ENCODE data around the gene ADCY5. TPM values are rescaled to one million over a fixed set of nuclear protein-coding genes. Genes with fewer than 3 reads are reported as not detected.

The ADCY5 gene
- total RNA-seq, 2 experiments from 2014 or later, result 0.10 TPM; not detected in 1

DNA sequence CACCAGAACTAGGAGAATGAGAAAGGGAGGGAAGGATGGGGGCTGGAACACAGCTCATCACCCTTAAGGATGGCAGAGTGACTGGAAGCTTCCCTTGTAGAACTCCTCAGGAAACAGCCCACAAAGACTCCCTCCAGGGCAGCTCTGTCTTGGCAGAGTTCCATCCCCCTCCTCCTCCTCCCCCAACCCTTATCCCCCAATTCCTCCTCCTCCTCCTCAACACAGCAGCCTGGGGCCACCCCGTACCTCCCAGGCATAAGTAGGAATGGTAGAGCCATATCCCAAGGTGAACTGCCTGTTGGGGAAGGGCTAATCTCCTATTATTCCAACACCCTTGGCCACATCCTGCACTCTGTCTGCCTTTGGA is 38.8 kb downstream of the ADCY5 start:
- Mint-ChIP-seq H3K4me1 (ENCODE audit: low read depth) (no peaks in the 10 kb centered on the region), H3K27ac (no peak overlapping the region), H3K4me3 (no peak overlapping the region), H3K27me3 (ENCODE audit: low read depth) (no peaks in the 10 kb centered on the region), H3K9me3 (no peaks in the 10 kb centered on the region), H3K36me3 (ENCODE audit: low read depth) (no peaks in the 10 kb centered on the region)
- CTCF ChIA-PET, result interaction anchor here (1.6 kb wide), 1 partner anchor 12 kb away, joined by 3 read pairs; no protein-coding TSS in a partner anchor
- DNase-seq, result no peak
- intact Hi-C loops (cut with micrococcal nuclease), result no loop called here

DNA sequence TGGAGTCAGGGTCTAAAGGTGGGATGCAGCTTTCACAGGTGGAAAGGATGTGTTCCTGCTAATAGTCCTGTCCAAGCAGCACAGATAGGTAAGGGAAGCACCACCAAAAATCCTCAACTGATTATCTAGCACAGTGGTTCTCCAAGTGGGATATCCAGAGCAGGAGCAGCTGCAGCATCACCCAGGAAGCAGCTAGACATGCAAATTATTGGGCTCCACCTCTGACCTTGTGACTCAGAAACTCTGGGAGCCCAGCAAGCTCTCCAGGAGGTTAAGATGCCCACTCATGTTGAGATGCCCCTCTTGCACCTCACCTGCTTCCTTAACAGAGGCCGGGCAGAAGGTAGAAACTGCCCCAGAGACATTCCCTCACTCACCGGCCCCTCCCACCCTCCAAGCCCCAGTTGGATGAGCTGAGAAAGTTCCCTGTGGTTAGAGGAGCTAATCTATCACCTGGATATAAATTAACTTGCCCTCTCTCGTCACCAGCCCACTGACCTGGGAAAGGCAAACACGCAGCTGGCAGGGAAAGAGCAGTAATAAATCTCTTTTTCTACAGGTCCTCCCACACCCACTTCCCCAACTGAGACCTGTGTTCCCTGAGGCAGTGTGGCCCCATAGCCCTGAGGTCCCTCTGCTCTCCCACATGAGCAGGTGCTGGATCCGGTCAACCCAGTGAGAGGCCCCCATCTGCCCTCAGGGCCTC is 39.3 kb downstream of the ADCY5 start:
- H3K27ac Mint-ChIP-seq, result no peak overlapping the region
- H3K4me1 Mint-ChIP-seq (ENCODE audit: low read depth), result no peaks in the 10 kb centered on the region
- H3K27me3 Mint-ChIP-seq (ENCODE audit: low read depth), result no peaks in the 10 kb centered on the region
- no peaks in the 10 kb centered on the region for H3K36me3 Mint-ChIP-seq (ENCODE audit: low read depth)
- intact Hi-C loops (cut with micrococcal nuclease), result no loop called here
- DNase-seq, result no peak
- no peaks in the 10 kb centered on the region for H3K9me3 Mint-ChIP-seq
- CTCF ChIA-PET, result no interaction called here
- no peak overlapping the region for H3K4me3 Mint-ChIP-seq

DNA sequence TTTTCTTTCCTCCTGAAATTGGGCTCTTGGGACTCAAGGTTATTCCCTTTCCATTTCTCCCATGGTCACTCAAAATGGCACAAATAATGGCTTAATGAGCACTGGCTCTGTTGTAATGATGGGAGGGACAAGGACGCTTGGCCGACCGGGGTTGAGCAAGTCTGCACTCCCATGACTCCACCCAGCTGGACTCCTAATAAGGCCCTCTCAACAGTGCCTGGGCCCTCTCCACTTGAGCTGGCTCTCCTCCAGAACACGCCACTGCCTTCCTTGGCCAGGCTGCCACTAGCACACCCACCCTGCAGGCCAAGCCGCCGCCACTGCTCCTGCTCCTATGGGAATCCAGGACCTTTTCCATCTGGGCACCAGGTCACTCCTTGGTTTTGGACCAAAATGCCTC is 42.3 kb downstream of the ADCY5 start:
- DNase-seq, result no peak
- intact Hi-C loops (cut with micrococcal nuclease), result no loop called here
- no peaks in the 10 kb centered on the region for H3K9me3 Mint-ChIP-seq
- H3K4me1 Mint-ChIP-seq (ENCODE audit: low read depth), result no peaks in the 10 kb centered on the region
- CTCF ChIA-PET, result no interaction called here
- H3K27ac Mint-ChIP-seq, result no peak overlapping the region
- no peaks in the 10 kb centered on the region for H3K36me3 Mint-ChIP-seq (ENCODE audit: low read depth)
- H3K4me3 Mint-ChIP-seq, result no peak overlapping the region
- no peaks in the 10 kb centered on the region for H3K27me3 Mint-ChIP-seq (ENCODE audit: low read depth)

DNA sequence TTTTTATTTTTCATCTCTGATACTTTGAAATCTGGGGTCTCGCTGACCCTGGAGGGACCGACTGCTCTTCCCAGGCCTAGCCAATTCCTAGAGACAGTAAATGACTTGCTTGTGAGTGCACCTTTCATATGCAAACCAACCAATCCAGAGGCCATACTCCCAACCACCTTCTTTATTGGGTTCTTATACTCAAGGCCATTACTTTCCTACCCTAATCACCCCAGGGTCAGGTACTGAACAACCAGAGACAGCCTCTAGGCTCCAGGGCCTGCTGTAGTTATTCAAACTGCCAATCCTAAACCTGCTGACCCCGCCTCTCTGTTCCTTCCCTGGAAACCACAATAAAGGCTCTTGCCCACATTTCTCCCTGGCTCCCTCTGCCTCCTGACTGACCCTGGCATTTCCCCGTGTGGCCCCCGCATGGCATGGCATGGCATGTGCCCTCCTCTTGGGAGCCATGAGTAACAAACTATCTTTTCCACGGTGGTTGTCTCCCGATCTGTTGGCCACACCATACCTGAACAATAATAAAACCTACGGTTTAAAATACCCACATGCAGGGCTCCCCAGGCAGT is 42.9 kb downstream of the ADCY5 start:
- no peak overlapping the region for H3K27ac Mint-ChIP-seq
- H3K4me1 Mint-ChIP-seq (ENCODE audit: low read depth), result no peaks in the 10 kb centered on the region
- H3K9me3 Mint-ChIP-seq, result no peaks in the 10 kb centered on the region

DNA sequence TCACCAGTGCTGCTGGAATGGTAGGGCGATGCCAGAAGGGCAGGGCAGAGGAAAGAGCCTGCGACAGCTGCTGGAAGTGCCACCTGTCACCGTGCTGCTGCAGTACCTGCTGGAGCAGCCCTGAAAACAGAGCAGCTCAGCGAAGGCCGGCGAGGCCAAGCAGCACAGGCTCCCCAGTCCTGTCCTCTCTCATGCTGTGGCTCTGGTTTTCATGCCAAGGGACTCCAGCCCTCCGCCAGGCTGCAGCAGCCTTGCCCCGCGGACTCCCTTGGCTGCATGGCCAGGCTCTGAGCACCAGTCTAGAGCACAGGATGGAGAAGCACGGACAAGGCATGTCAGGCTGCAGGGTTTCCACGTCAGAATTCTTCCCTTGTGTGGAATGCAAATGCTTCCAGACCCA is 43.9 kb downstream of the ADCY5 start:
- no peak overlapping the region for H3K4me3 Mint-ChIP-seq
- H3K36me3 Mint-ChIP-seq (ENCODE audit: low read depth), result no peaks in the 10 kb centered on the region
- no peaks in the 10 kb centered on the region for H3K4me1 Mint-ChIP-seq (ENCODE audit: low read depth)
- H3K27ac Mint-ChIP-seq, result no peak overlapping the region
- H3K27me3 Mint-ChIP-seq (ENCODE audit: low read depth), result no peaks in the 10 kb centered on the region
- no peak for DNase-seq
- CTCF ChIA-PET, result no interaction called here
- no peaks in the 10 kb centered on the region for H3K9me3 Mint-ChIP-seq
- intact Hi-C loops (cut with micrococcal nuclease), result no loop called here

More for the DNA sequence above, 42.9 kb downstream of the ADCY5 start:
- CTCF ChIA-PET, result no interaction called here
- intact Hi-C loops (cut with micrococcal nuclease), result no loop called here
- no peak for DNase-seq
- H3K4me3 Mint-ChIP-seq, result no peak overlapping the region
- H3K27me3 Mint-ChIP-seq (ENCODE audit: low read depth), result no peaks in the 10 kb centered on the region
- H3K36me3 Mint-ChIP-seq (ENCODE audit: low read depth), result no peaks in the 10 kb centered on the region

DNA sequence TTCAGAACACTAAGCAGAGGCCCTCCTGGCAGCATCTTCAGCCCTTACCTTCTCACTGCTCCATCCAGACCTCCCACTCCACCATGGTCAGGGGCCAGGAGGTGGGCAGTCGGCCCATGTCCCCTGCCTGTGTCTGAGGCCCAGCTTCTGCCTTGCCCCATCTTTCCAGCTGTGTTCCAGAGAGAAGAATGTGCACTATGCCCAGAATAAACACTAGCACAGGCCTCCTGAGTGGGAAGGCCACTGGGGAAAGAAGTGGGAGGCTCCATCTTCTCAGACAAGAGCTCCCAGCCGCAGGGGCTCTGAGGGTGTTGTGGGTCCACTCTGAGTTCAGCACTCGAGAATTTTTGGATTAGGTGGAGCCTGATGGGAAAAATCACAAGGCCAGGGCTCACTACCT is 44.5 kb downstream of the ADCY5 start:
- Mint-ChIP-seq H3K4me3 (no peak overlapping the region), H3K4me1 (ENCODE audit: low read depth) (no peaks in the 10 kb centered on the region), H3K27ac (no peak overlapping the region), H3K9me3 (no peaks in the 10 kb centered on the region), H3K27me3 (ENCODE audit: low read depth) (no peaks in the 10 kb centered on the region), H3K36me3 (ENCODE audit: low read depth) (no peaks in the 10 kb centered on the region)
- no peak for DNase-seq
- CTCF ChIA-PET, result no interaction called here
- intact Hi-C loops (cut with micrococcal nuclease), result no loop called here

DNA sequence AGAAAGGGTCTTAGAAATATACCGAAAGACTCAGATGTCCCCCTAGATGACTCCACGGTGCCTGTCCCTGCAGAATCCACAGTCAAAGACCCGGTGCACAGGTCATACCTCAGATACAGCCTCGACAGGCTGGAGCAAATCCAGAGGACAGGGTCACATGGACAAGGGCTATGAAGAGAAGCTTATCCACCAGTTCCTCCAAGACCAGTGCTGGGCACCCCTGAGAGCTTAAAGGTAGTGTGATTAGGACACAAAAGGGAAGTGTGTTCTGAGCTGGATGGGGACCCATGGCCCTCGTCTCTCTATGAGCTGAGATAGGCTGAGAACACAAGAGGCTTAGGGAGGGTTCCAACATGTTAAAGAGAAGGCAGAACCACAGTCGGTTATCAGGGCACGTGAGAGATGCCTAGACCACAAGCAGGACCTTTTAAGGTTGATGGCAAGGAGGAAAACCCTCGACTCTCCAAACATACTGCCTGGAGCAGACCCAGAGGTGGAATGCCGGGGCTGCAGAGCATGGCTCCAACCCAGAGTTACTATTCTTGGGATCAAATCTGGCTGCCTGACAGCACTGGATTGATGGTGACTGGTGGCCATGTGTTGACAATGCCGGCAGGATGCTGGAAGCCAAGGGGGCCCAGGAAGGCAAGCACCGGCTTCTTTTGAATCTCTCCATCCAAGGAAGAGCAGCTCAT is 46.9 kb downstream of the ADCY5 start:
- intact Hi-C loops (cut with micrococcal nuclease), result no loop called here
- no peak for DNase-seq
- Mint-ChIP-seq H3K27ac (no peak overlapping the region), H3K9me3 (no peaks in the 10 kb centered on the region), H3K27me3 (ENCODE audit: low read depth) (peaks cover 4% of the 10 kb centered on the region), H3K4me3 (no peak overlapping the region), H3K36me3 (ENCODE audit: low read depth) (no peaks in the 10 kb centered on the region), H3K4me1 (ENCODE audit: low read depth) (no peaks in the 10 kb centered on the region)
- CTCF ChIA-PET, result interaction anchor here (2.1 kb wide), 1 partner anchor 157 kb away, joined by 6 read pairs; no protein-coding TSS in a partner anchor

DNA sequence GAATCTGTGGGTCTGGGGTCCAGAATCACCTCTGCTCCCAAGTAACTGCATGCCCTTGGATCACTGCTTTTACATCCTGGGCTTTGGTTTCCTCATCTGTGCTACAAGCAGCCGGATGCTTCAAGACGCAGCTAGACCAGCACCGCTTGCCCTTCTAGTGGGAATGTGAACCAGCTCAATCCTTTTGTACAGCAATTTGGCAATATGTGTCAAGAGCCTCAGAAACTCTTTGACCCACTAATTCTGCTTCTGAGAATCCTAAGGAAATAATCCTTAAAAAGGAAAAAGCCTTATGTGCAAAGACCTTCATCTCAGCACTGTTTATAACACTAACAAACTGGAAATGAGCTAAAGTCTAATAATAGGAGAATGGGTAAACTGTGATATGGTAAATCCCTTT is 48.7 kb downstream of the ADCY5 start:
- Mint-ChIP-seq H3K4me1 (ENCODE audit: low read depth) (no peaks in the 10 kb centered on the region), H3K9me3 (no peaks in the 10 kb centered on the region), H3K27me3 (ENCODE audit: low read depth) (peaks cover 6% of the 10 kb centered on the region), H3K4me3 (no peak overlapping the region), H3K36me3 (ENCODE audit: low read depth) (no peaks in the 10 kb centered on the region), H3K27ac (no peak overlapping the region)
- DNase-seq, result no peak
- CTCF ChIA-PET, result no interaction called here
- intact Hi-C loops (cut with micrococcal nuclease), result no loop called here

DNA sequence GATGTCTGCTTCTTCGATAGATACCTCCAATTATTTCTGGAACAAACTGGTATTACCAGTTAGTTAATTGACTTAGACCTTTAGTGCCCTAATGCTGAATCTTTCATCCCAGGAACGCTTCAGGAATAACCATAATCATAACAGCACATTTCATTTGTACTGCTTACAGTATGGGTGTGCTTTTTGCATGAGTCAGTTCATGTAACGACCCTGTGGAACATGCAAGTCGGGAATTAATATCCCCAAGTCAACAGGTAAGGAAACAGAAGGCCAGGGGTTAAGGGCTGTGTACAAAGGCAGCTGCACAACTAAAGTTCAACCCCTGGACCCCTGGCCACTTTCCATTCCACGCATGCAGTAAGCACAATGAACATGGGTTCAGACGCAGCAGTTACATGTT is 49.2 kb downstream of the ADCY5 start:
- no peak overlapping the region for H3K27ac Mint-ChIP-seq
- no peaks in the 10 kb centered on the region for H3K9me3 Mint-ChIP-seq
- H3K4me1 Mint-ChIP-seq (ENCODE audit: low read depth), result no peaks in the 10 kb centered on the region
- peaks cover 9% of the 10 kb centered on the region for H3K27me3 Mint-ChIP-seq (ENCODE audit: low read depth)
- H3K36me3 Mint-ChIP-seq (ENCODE audit: low read depth), result no peaks in the 10 kb centered on the region
- intact Hi-C loops (cut with micrococcal nuclease), result no loop called here
- DNase-seq, result no peak
- CTCF ChIA-PET, result no interaction called here
- H3K4me3 Mint-ChIP-seq, result no peak overlapping the region

DNA sequence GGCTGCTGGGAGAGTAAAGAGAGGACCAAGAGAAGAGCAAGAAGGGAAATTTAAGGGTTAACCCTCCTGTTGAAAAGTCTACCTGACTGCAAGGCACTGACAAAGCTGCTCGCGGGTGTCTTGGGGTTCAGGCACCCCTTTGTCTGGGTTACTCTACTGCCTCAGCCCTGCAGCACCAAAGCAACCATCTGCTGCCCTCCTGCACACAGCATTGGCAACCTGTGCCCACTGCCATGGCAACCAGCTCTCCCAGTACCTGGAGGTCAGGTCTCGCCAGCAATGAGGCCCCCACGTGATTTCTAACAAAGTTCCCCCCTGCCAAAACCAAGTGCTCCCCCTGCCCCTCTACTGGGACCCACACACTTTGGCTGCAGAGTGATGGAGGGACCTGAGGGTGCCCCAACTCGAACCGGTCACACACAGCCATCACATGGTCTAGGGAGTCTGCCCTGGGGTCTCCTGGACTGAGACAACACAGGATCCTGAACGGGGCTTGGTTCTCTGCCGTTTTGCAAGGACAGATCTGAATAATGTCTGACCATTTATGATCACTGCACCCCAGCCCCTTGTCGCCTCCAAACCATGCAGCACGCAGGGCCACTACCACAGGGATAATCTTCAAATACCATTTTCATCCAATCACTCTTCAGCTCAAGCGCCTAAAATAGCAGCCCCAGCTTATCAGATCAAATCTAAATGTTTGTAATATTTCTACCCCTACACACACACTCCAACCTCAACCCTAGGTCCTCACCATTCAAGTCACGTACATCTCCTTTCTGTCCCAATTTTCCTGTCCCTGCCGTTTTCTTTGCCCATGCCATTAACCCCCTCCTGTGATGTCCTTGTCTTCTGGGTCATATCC is 50.7 kb downstream of the ADCY5 start:
- no peak overlapping the region for H3K27ac Mint-ChIP-seq
- no peaks in the 10 kb centered on the region for H3K4me1 Mint-ChIP-seq (ENCODE audit: low read depth)
- no peak overlapping the region for H3K4me3 Mint-ChIP-seq
- H3K36me3 Mint-ChIP-seq (ENCODE audit: low read depth), result no peaks in the 10 kb centered on the region
- CTCF ChIA-PET, result interaction anchor here (1.5 to 1.6 kb wide), 2 partner anchors 92 to 160 kb away, joined by 3 to 5 read pairs; no protein-coding TSS in a partner anchor
- DNase-seq, result no peak
- H3K9me3 Mint-ChIP-seq, result no peaks in the 10 kb centered on the region
- H3K27me3 Mint-ChIP-seq (ENCODE audit: low read depth), result peaks cover 15% of the 10 kb centered on the region
- intact Hi-C loops (cut with micrococcal nuclease), result no loop called here

DNA sequence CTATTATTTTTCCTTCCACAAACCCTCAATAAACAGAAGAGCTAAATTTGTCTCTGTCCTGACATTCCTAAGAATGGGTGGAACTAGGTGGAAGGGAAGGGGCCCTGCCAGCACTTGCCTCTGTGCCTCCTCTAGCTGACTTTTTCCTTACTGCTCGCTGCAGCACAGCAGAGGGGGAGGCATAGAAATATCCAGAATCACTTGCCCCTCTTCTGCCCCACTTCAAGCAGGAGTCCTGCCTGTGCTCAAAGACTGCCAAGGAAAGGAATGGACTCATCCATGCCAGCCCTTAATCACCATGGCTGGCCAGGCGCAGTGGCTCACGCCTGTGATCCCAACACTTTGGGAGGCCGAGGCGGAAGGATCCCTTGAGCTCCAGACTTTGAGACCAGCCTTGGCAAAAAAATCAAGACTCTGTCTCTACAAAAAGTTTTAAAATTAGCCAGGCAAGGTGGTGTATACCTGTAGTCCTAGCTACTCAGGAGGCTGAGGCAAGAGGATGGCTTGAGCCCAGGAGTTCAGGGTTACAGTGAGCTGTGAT is 51.8 kb downstream of the ADCY5 start:
- Mint-ChIP-seq H3K36me3 (ENCODE audit: low read depth) (no peaks in the 10 kb centered on the region), H3K27me3 (ENCODE audit: low read depth) (peaks cover 15% of the 10 kb centered on the region), H3K9me3 (no peaks in the 10 kb centered on the region), H3K4me3 (no peak overlapping the region), H3K4me1 (ENCODE audit: low read depth) (no peaks in the 10 kb centered on the region), H3K27ac (no peak overlapping the region)
- no peak for DNase-seq
- intact Hi-C loops (cut with micrococcal nuclease), result no loop called here
- CTCF ChIA-PET, result interaction anchor here (1.6 kb wide), 1 partner anchor 162 kb away, joined by 5 read pairs; no protein-coding TSS in a partner anchor

Measured in activated naive CD4-positive, alpha-beta T cell treated with anti-CD3 and anti-CD28 coated beads for 36 hours (primary cell).